HepG2 (cell line): Measurements from ENCODE around the gene HOMEZ. TPM values are rescaled to one million over a fixed set of nuclear protein-coding genes. Genes with fewer than 3 reads are reported as not detected.

ENCODE experiments used
- ATF6 ChIP-seq: sonication (generic); formaldehyde crosslinking; conservative IDR thresholded peaks from 2 replicates; pipeline ENCODE4 v1.4.0; 2020; ENCODE audit warnings: missing genetic modification reagents
- HMGXB4 ChIP-seq, 2 experiments: sonication (generic) in 1 of 2; formaldehyde crosslinking in 1 of 2; IDR thresholded peaks; 2 replicates each; pipeline versions ENCODE4 v1.4.0 to v1.6.1; 2018 to 2020; ENCODE audit warnings: missing genetic modification reagents in 2 of 2, borderline replicate concordance in 1 of 2, low read depth in 1 of 2, mild to moderate bottlenecking in 1 of 2, missing biosample characterization in 1 of 2
- PATZ1 ChIP-seq: sonication (generic); formaldehyde crosslinking; IDR thresholded peaks from 2 replicates; pipeline ENCODE4 v1.4.0; 2020; ENCODE audit warnings: missing genetic modification reagents
- PLSCR1 ChIP-seq: sonication (generic); formaldehyde crosslinking; IDR thresholded peaks from 2 replicates; pipeline ENCODE4 v1.5.0; 2020; ENCODE audit warnings: missing genetic modification reagents, mild to moderate bottlenecking, borderline replicate concordance
- PRDM10 ChIP-seq: sonication (generic); formaldehyde crosslinking; IDR thresholded peaks from 2 replicates; pipeline ENCODE4 v1.4.0; 2020; ENCODE audit warnings: low read depth, missing genetic modification reagents
- ZBTB1 ChIP-seq: sonication (generic); formaldehyde crosslinking; IDR thresholded peaks from 2 replicates; pipeline ENCODE4 v1.4.0; 2020; ENCODE audit warnings: missing genetic modification reagents, borderline replicate concordance
- ZNF142 ChIP-seq: sonication (generic); formaldehyde crosslinking; IDR thresholded peaks from 2 replicates; pipeline ENCODE4 v1.4.0; 2020; ENCODE audit warnings: missing genetic modification reagents
- ZNF790 ChIP-seq: sonication (generic); formaldehyde crosslinking; IDR thresholded peaks from 2 replicates; pipeline ENCODE4 v1.8.0; 2022; ENCODE audit warnings: missing genetic modification reagents, mild to moderate bottlenecking, borderline replicate concordance
- ZSCAN9 ChIP-seq: IDR thresholded peaks from 2 replicates; pipeline ENCODE4 v1.6.1; 2016; ENCODE audit warnings: borderline replicate concordance
- polyA plus RNA-seq, 8 experiments: library from polyadenylated mRNA; depleted of rRNA in 3 of 8; stranded (reverse) in 7 of 8; unstranded in 1 of 8; fragments of >200 nt; fragmentation: Illumina TruSeq in 4 of 8; extraction: Trizol in 4 of 8; gene quantifications; 2 replicates each; pipeline versions ENCODE4 v1.2.1 to v1.2.3, GENCODE V29; 2011 to 2016; ENCODE audit warnings: low read depth in 4 of 8, missing spikeins in 1 of 8, mixed read lengths in 1 of 8; ENCODE audit not compliant: insufficient read depth in 1 of 8
- total RNA-seq, 5 experiments: library from RNA; depleted of rRNA; stranded (reverse); fragments of >200 nt; fragmentation: Illumina TruSeq; extraction: Trizol; gene quantifications; 2 replicates each; pipeline ENCODE4 v1.2.3, GENCODE V29; 2016; ENCODE audit warnings: low read depth in 1 of 5

HOMEZ gene
- total and polyA plus RNA-seq, 2 of the 13 experiments (the other 11 are each of a cell fraction or from before 2014, with no cell fraction given) = 14.5 to 31.8 TPM

GRCh38 chr14:23286020-23286901 is at the start of gene HOMEZ (continued):
- TF ChIP-seq ZNF142 (CRISPR knock-in tag) = peak; percentile 73; the same call in 1 of the 2 replicates
- peak; percentile 83 to 91 for TF ChIP-seq HMGXB4 (CRISPR knock-in tag; IDR thresholded peaks at IDR 0.05; ENCODE audit: borderline replicate concordance in 1 of 2, low read depth in 1 of 2)
- no peak for TF ChIP-seq ZBTB1 (CRISPR knock-in tag)
- no peak; the same call in 1 of the 2 replicates for TF ChIP-seq PLSCR1 (CRISPR knock-in tag)
- peak; percentile 16 for TF ChIP-seq ATF6
- TF ChIP-seq PRDM10 (CRISPR knock-in tag) = peak; percentile 89
- TF ChIP-seq ZSCAN9 (CRISPR knock-in tag) = no peak; the same call in 1 of the 2 replicates
- peak; percentile 95 for TF ChIP-seq PATZ1 (CRISPR knock-in tag)
- no peak; the same call in 1 of the 2 replicates for TF ChIP-seq ZNF790 (CRISPR knock-in tag)
